ENCODE measurements around the gene ELP2.
"Not testable (repeated sequence)": the region's sequence is repeated elsewhere in the genome, so short reads cannot be mapped to it uniquely, and the experiment has no call there.

Gene ELP2

GRCh38 chr18:36104749-36105148 is 24.9 kb upstream of the ELP2 start:
- Mint-ChIP-seq H3K9me3 (no peaks in the 10 kb centered on the region), H3K27ac (ENCODE audit: low read depth) (no peak overlapping the region), H3K4me1 (peaks cover 7% of the 10 kb centered on the region), H3K4me3 (no peak overlapping the region), H3K27me3 (peaks cover 12% of the 10 kb centered on the region), H3K36me3 (ENCODE audit: insufficient read depth) (peaks cover 2% of the 10 kb centered on the region)
- ATAC-seq (replicated peaks; ENCODE audit: extremely low read depth, poor library complexity, severe bottlenecking) (no peak), DNase-seq (ENCODE audit: low spot score in 2 of 2) (no peak)

GRCh38 chr18:36107477-36107876 is 22.2 kb upstream of the ELP2 start:
- Mint-ChIP-seq H3K9me3 (no peaks in the 10 kb centered on the region), H3K4me3 (no peak overlapping the region), H3K27me3 (peaks cover under 1% of the 10 kb centered on the region), H3K36me3 (ENCODE audit: insufficient read depth) (peaks cover 25% of the 10 kb centered on the region), H3K27ac (ENCODE audit: low read depth) (no peak overlapping the region), H3K4me1 (peaks cover 7% of the 10 kb centered on the region)
- ATAC-seq (replicated peaks; ENCODE audit: extremely low read depth, poor library complexity, severe bottlenecking): no peak
- no peak for DNase-seq (ENCODE audit: low spot score in 2 of 2)

- ATAC-seq (replicated peaks; ENCODE audit: extremely low read depth, poor library complexity, severe bottlenecking): no peak
- Mint-ChIP-seq H3K36me3 (ENCODE audit: insufficient read depth) (peaks cover 29% of the 10 kb centered on the region), H3K27me3 (no peaks in the 10 kb centered on the region), H3K4me3 (no peak overlapping the region), H3K4me1 (peaks cover 4% of the 10 kb centered on the region), H3K9me3 (no peaks in the 10 kb centered on the region), H3K27ac (ENCODE audit: low read depth) (no peak overlapping the region)
- no peak for DNase-seq (ENCODE audit: low spot score in 2 of 2)
Observed at GRCh38 chr18:36108196-36108595, 21.5 kb upstream of the ELP2 start.

- H3K36me3 Mint-ChIP-seq (ENCODE audit: insufficient read depth): peaks cover 31% of the 10 kb centered on the region
- no peaks in the 10 kb centered on the region for H3K9me3 Mint-ChIP-seq
- H3K27me3 Mint-ChIP-seq: no peaks in the 10 kb centered on the region
- no peak for ATAC-seq (replicated peaks; ENCODE audit: extremely low read depth, poor library complexity, severe bottlenecking)
- H3K27ac Mint-ChIP-seq (ENCODE audit: low read depth): no peak overlapping the region
- H3K4me3 Mint-ChIP-seq: no peak overlapping the region
- H3K4me1 Mint-ChIP-seq: no peaks in the 10 kb centered on the region
- no peak for DNase-seq (ENCODE audit: low spot score in 2 of 2)
Observed at GRCh38 chr18:36108601-36109000, 21.1 kb upstream of the ELP2 start.

- ATAC-seq (replicated peaks; ENCODE audit: extremely low read depth, poor library complexity, severe bottlenecking): no peak
- Mint-ChIP-seq H3K27ac (ENCODE audit: low read depth) (no peak overlapping the region), H3K4me3 (no peak overlapping the region), H3K27me3 (no peaks in the 10 kb centered on the region), H3K9me3 (no peaks in the 10 kb centered on the region), H3K36me3 (ENCODE audit: insufficient read depth) (peaks cover 39% of the 10 kb centered on the region), H3K4me1 (no peaks in the 10 kb centered on the region)
- DNase-seq (ENCODE audit: low spot score in 2 of 2): no peak
Observed at GRCh38 chr18:36109737-36110136, 20.0 kb upstream of the ELP2 start.

- H3K36me3 Mint-ChIP-seq (ENCODE audit: insufficient read depth): peaks cover 52% of the 10 kb centered on the region
- H3K27ac Mint-ChIP-seq (ENCODE audit: low read depth): no peak overlapping the region
- ATAC-seq (replicated peaks; ENCODE audit: extremely low read depth, poor library complexity, severe bottlenecking) (no peak), DNase-seq (ENCODE audit: low spot score in 2 of 2) (no peak)
- H3K4me3 Mint-ChIP-seq: no peak overlapping the region
- no peaks in the 10 kb centered on the region for H3K4me1 Mint-ChIP-seq
- no peaks in the 10 kb centered on the region for H3K27me3 Mint-ChIP-seq
- H3K9me3 Mint-ChIP-seq: no peaks in the 10 kb centered on the region
Observed at GRCh38 chr18:36112302-36112701, 17.4 kb upstream of the ELP2 start.

- Mint-ChIP-seq H3K27me3 (no peaks in the 10 kb centered on the region), H3K9me3 (no peaks in the 10 kb centered on the region), H3K36me3 (ENCODE audit: insufficient read depth) (peaks cover 55% of the 10 kb centered on the region), H3K4me3 (no peak overlapping the region), H3K27ac (ENCODE audit: low read depth) (no peak overlapping the region), H3K4me1 (peaks cover 5% of the 10 kb centered on the region)
- ATAC-seq (replicated peaks; ENCODE audit: extremely low read depth, poor library complexity, severe bottlenecking) (no peak), DNase-seq (ENCODE audit: low spot score in 2 of 2) (no peak)
Observed at GRCh38 chr18:36114251-36114650, 15.4 kb upstream of the ELP2 start.

GRCh38 chr18:36114738-36115137 is 15.0 kb upstream of the ELP2 start:
- no peaks in the 10 kb centered on the region for H3K9me3 Mint-ChIP-seq
- H3K36me3 Mint-ChIP-seq (ENCODE audit: insufficient read depth): peaks cover 55% of the 10 kb centered on the region
- H3K27me3 Mint-ChIP-seq: no peaks in the 10 kb centered on the region
- DNase-seq (ENCODE audit: low spot score in 2 of 2) (no peak), ATAC-seq (replicated peaks; ENCODE audit: extremely low read depth, poor library complexity, severe bottlenecking) (no peak)
- no peak overlapping the region for H3K4me3 Mint-ChIP-seq
- H3K27ac Mint-ChIP-seq (ENCODE audit: low read depth): no peak overlapping the region
- H3K4me1 Mint-ChIP-seq: peaks cover 5% of the 10 kb centered on the region

- H3K27me3 Mint-ChIP-seq; ATAC-seq (replicated peaks; ENCODE audit: extremely low read depth, poor library complexity, severe bottlenecking); DNase-seq (ENCODE audit: low spot score in 2 of 2); H3K4me1 Mint-ChIP-seq; H3K9me3 Mint-ChIP-seq; H3K4me3 Mint-ChIP-seq; H3K27ac Mint-ChIP-seq (ENCODE audit: low read depth): not testable (repeated sequence)
- peaks cover 43% of the 10 kb centered on the region for H3K36me3 Mint-ChIP-seq (ENCODE audit: insufficient read depth)
Observed at GRCh38 chr18:36116771-36117170, 12.9 kb upstream of the ELP2 start.

- Mint-ChIP-seq H3K27me3 (no peaks in the 10 kb centered on the region), H3K36me3 (ENCODE audit: insufficient read depth) (peaks cover 41% of the 10 kb centered on the region), H3K9me3 (no peaks in the 10 kb centered on the region), H3K4me3 (no peak overlapping the region), H3K27ac (ENCODE audit: low read depth) (no peak overlapping the region), H3K4me1 (peaks cover 5% of the 10 kb centered on the region)
- ATAC-seq (replicated peaks; ENCODE audit: extremely low read depth, poor library complexity, severe bottlenecking): no peak
- no peak for DNase-seq (ENCODE audit: low spot score in 2 of 2)
Observed at GRCh38 chr18:36120297-36120696, 9.4 kb upstream of the ELP2 start.

GRCh38 chr18:36124841-36125240 is 4.9 kb upstream of the ELP2 start:
- Mint-ChIP-seq H3K4me1 (peaks cover 34% of the 10 kb centered on the region), H3K27ac (ENCODE audit: low read depth) (no peak overlapping the region), H3K36me3 (ENCODE audit: insufficient read depth) (peaks cover 39% of the 10 kb centered on the region), H3K4me3 (no peak overlapping the region), H3K9me3 (no peaks in the 10 kb centered on the region), H3K27me3 (no peaks in the 10 kb centered on the region)
- ATAC-seq (replicated peaks; ENCODE audit: extremely low read depth, poor library complexity, severe bottlenecking) (no peak), DNase-seq (ENCODE audit: low spot score in 2 of 2) (no peak)

GRCh38 chr18:36126668-36127067 is 3.0 kb upstream of the ELP2 start:
- no peaks in the 10 kb centered on the region for H3K27me3 Mint-ChIP-seq
- H3K27ac Mint-ChIP-seq (ENCODE audit: low read depth): no peak overlapping the region
- DNase-seq (ENCODE audit: low spot score in 2 of 2): no peak
- H3K36me3 Mint-ChIP-seq (ENCODE audit: insufficient read depth): peaks cover 44% of the 10 kb centered on the region
- peaks cover 41% of the 10 kb centered on the region for H3K4me1 Mint-ChIP-seq
- H3K9me3 Mint-ChIP-seq: no peaks in the 10 kb centered on the region
- no peak for ATAC-seq (replicated peaks; ENCODE audit: extremely low read depth, poor library complexity, severe bottlenecking)
- H3K4me3 Mint-ChIP-seq: peak overlapping the region; percentile 34

GRCh38 chr18:36127836-36128529 is 1.7 kb upstream of the ELP2 start:
- ATAC-seq (replicated peaks; ENCODE audit: extremely low read depth, poor library complexity, severe bottlenecking) (no peak), DNase-seq (ENCODE audit: low spot score in 2 of 2) (no peak)
- peaks cover 52% of the 10 kb centered on the region for H3K4me1 Mint-ChIP-seq
- H3K36me3 Mint-ChIP-seq (ENCODE audit: insufficient read depth): peaks cover 34% of the 10 kb centered on the region
- no peaks in the 10 kb centered on the region for H3K27me3 Mint-ChIP-seq
- H3K4me3 Mint-ChIP-seq: peak overlapping the region; percentile 95
- H3K9me3 Mint-ChIP-seq: no peaks in the 10 kb centered on the region
- peak overlapping the region; percentile 96 for H3K27ac Mint-ChIP-seq (ENCODE audit: low read depth)
